C4-2B (cell line): ENCODE measurements around the gene UPK1A.

Experiments used
- ZFX ChIP-seq: fragments of 450-650 bp; IDR thresholded peaks from 2 replicates; pipeline ENCODE4 v1.6.1; 2017
- TF ChIP-seq, protein P1 (sequence below): fragments of 450-650 bp; conservative IDR thresholded peaks from 2 replicates; pipeline ENCODE4 v1.5.1; 2017; ENCODE audit warnings: mild to moderate bottlenecking

DNA sequence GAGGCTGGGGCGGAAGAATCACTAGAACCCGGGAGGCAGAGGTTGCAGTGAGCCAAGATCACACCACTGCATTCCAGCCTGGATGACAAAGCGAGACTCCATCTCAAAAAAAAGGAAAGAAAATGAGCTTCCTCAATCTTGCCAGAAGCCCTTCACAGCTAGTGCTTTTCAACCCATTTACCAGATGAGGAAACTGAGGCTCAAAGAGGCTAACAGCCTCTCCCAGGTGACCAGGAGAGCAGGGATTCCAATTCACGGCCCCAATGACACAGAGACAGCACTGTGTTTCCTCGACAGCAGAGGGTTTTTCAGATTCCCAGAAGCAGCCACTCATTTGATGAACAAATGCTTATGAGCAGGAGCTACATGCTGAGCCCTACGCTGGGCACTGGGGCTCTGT, 3.2 kb downstream of the UPK1A start:
- TF ChIP-seq, protein P1, sequence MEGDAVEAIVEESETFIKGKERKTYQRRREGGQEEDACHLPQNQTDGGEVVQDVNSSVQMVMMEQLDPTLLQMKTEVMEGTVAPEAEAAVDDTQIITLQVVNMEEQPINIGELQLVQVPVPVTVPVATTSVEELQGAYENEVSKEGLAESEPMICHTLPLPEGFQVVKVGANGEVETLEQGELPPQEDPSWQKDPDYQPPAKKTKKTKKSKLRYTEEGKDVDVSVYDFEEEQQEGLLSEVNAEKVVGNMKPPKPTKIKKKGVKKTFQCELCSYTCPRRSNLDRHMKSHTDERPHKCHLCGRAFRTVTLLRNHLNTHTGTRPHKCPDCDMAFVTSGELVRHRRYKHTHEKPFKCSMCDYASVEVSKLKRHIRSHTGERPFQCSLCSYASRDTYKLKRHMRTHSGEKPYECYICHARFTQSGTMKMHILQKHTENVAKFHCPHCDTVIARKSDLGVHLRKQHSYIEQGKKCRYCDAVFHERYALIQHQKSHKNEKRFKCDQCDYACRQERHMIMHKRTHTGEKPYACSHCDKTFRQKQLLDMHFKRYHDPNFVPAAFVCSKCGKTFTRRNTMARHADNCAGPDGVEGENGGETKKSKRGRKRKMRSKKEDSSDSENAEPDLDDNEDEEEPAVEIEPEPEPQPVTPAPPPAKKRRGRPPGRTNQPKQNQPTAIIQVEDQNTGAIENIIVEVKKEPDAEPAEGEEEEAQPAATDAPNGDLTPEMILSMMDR = no peak
- no peak for TF ChIP-seq ZFX
